ENCODE measurements around the gene DERL2.

The DERL2 gene

DNA sequence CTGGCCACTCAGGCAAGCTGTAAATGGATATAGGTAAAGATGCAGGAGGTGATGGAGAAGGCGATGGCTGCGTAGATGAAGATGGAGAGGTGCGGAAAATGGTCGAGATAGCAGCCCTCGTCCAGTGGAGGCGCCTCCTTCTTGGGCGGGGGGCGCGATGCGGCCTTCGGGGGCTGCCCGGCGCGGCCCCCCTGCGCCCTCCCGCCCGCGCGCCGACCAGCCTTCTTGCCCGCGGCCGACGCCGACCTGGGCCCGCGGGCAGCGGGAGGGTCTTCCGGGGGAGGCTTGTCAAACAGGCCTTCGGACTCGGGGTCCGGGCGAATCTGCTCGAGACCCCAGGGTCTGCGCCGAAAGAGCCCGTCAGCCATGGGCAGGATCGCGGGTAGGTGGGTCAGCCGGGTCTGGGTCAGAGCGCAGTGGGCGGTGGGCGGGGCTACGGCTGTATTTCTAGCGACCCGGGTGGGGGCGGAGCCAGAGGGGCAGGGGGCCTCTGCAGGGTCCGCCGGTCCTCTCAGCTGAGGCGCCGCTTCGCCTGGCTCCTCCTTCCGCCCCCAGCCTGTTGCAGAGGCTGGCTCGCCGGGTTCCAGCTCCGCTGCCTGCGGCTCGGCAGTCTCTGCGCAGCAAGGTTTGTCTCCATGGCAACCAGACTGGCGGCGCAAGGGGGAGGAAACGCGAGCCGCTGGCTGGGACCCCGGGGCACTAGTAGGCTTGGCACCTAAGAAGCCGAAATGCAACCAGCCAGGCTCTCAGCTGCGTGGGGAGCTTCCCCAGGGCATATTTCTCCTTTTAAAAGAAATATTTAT lies 14.8 kb upstream of the DERL2 start:
- peak; percentile 76 for DNase-seq (ENCODE audit: low spot score)

DNA sequence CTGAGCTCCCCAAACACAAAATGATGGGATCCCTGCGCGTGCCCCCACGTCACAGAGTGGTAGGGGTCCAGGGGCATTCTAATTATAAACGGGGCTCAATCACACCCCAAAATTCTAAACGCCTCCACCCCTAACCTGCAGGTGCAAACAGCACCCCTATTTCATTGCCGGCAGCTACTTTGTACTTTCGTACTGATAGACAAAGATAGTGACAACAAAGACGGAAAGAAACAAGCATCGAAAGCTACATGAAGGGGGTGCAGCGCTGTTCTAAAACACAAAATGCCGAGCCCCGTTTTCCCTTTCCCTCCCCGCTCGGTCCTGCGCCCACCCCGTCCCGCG lies 14.2 kb upstream of the DERL2 start:
- DNase-seq (ENCODE audit: low spot score): no peak

DNA sequence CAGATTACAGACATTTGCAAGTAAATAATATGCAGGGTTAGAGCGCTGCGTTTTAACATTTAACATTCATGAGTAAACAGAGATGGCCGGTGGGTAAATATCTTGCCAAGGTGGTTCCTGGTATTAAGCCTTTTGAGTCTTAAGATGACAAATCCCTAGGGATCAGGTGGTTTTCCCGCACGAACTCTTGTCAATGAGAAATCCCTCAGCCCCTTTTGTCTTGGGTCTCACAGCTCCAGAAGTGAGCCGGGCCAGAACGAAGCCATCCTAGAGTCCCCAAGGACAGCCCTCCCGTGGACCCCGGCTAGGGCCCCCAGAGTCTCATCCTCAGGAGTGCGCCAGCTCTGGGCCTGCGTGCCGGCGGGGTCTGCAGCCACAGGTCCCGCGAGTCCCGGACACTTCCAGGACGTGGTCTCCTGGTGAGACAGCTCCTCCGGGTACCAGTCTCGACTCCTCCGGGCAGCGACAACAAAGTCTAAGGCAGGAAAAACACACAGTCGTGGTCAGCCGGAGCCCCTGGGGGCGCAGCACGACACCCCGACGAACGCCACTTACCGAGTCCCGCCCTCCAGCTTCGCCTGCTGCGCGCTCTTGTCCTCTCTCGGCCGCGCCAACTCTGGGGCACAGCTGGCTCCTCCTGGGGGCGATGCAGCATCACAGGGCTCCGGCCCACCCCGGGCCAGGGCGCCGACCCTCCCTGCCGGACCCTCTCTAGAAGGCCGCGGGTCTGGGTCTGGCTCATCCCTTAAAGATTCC lies 13.7 kb upstream of the DERL2 start:
- DNase-seq (ENCODE audit: low spot score): no peak

- DNase-seq (ENCODE audit: low spot score): no peak
These were observed 7.0 kb upstream of the DERL2 start for GRCh38 chr17:5492970-5493369.

- DNase-seq (ENCODE audit: low spot score): no peak
These were observed 2.8 kb upstream of the DERL2 start for GRCh38 chr17:5488752-5489151.

- peak; percentile 99 for DNase-seq (ENCODE audit: low spot score)
These were observed 487 bp upstream of the DERL2 start, which contains the start of gene MIS12 for GRCh38 chr17:5486206-5487124. Gene MIS12 (plus strand): TSS chr17:5486566. CDS start chr17:5488863, 2,297 bp downstream.

DNA sequence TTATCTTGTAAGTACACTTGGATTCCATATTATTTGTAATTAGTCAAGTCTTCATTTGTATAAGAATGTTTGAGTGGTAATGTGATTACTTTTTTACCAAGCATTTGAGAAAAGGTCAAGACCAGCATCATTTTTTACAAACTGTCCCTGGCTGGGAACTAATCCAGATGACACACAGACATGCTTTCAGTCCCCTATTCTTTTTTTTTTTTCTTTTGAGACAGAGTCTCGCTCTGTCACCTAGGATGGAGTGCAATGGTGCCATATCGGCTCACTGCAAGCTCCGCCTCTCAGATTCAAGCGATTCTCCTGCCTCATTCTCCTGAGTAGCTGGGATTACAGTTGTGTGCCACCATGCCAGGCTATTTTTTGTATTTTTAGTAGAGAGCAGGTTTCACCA lies 4.5 kb downstream of the DERL2 start:
- no peak for DNase-seq (ENCODE audit: low spot score)

- DNase-seq (ENCODE audit: low spot score): no peak
These were observed 5.0 kb downstream of the DERL2 start for GRCh38 chr17:5480962-5481361.

DNA sequence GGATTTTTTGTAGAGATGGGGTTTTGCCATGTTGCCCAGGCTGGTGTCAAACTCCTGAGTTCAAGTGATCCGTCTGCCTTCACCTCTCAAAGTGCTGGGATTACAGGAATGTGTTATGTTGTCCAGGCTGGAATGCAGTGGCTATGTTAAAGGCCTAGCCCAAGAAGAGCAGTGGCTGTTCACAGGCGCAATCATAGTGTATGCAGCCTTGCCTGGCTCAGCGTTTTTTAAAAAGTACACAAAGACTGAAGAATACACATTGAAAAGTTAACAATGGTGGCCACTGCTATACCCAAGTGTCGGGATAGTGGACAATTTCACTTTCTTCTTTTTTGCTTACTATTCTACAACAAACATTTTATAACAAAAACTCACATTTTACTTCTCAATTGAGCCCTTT lies 7.0 kb downstream of the DERL2 start:
- DNase-seq (ENCODE audit: low spot score): no peak

GRCh38 chr17:5473906-5474305 lies 12.1 kb downstream of the DERL2 start:
- no peak for DNase-seq (ENCODE audit: low spot score)

- DNase-seq (ENCODE audit: low spot score): no peak
These were observed 13.5 kb downstream of the DERL2 start for GRCh38 chr17:5472511-5472910.

DNA sequence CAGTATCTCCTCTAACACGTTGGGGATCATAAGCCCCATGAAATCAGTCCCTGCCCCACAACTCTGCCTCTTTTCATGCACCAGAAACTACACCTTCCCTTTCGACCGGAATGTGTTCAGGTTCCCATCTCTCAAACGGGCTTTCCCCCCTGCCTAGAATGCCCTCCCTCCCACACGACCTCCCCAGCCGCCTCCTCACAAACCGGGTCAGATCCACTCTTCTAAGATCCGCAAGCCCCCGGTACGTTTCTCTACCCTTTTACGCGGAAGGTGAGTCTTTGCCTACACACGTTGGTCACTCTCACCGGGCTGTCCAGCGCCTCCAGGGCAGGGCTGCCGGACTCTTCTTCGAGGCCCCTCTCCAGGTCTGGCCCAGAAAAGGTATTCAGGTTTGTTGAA lies 17.9 kb downstream of the DERL2 start:
- DNase-seq (ENCODE audit: low spot score): no peak

- DNase-seq (ENCODE audit: low spot score): no peak
These were observed 18.6 kb downstream of the DERL2 start for GRCh38 chr17:5467416-5467815.

GRCh38 chr17:5466295-5466694 lies 19.7 kb downstream of the DERL2 start:
- no peak for DNase-seq (ENCODE audit: low spot score)

- no peak for DNase-seq (ENCODE audit: low spot score)
These were observed 21.1 kb downstream of the DERL2 start for GRCh38 chr17:5464717-5465507.

DNA sequence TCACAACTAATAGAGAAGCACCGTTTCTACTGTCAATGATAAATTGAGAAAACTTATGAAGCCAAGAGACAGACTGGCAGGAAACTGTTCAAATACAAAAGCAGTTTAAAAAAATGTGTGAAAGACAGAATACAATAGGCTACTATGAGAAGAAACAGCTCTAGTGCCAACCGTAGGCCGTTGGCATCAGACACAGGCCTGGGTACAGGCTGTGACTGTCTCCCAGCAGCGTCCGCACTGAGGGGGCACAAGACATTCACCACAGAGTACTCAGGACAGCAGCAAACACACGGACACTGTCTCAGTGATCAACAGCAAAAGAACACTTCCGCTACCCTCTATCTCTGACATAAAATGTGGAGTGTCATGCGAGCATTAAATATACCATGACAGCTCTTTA lies 39.2 kb downstream of the DERL2 start:
- DNase-seq (ENCODE audit: low spot score): no peak

DNA sequence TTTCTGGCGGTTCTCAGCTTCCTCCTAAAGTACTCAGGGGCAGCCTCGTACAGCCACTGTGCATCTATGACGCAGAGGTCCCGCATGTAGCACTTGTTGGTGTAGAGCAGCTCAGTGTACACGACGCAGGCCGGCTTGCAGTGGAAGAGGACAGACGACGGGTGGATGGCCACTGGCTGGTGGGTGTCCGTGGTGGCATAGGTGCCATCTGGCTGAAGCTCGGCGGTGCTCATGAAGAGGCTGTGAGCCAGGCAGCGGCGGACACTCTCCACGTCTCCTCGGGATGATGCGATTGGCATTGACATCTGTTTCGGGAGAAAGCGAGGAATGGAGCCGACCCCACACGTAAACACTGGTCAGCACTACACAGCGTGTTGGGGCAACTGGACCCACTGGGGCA lies 41.8 kb downstream of the DERL2 start:
- no peak for DNase-seq (ENCODE audit: low spot score)

DNA sequence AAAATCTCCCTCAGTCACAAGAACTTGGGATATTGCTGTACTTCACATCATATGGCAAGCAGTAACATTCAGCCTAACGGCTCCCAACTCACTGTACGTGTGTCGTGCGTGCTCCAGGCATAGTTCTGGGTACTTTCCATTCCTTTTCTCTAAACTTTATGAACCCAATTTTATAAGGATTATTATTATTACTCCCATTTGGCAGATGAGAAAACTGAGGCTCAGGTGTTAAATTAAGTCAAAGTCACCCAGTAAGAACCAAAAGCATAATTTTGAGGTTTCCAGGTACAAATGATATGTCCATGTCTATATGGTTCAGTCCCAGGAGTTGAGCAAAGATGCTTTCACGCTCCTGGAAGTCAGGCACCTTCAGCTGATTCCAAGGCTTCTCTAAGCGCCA lies 42.2 kb downstream of the DERL2 start:
- DNase-seq (ENCODE audit: low spot score): no peak

GRCh38 chr17:5439446-5439764 lies 46.6 kb downstream of the DERL2 start:
- DNase-seq (ENCODE audit: low spot score): no peak

GRCh38 chr17:5438716-5439445 lies 47.1 kb downstream of the DERL2 start, which contains the start of gene C1QBP:
Gene C1QBP (minus strand): TSS chr17:5439155. CDS start chr17:5439073, 82 bp downstream.
- peak; percentile 93 for DNase-seq (ENCODE audit: low spot score)

DNA sequence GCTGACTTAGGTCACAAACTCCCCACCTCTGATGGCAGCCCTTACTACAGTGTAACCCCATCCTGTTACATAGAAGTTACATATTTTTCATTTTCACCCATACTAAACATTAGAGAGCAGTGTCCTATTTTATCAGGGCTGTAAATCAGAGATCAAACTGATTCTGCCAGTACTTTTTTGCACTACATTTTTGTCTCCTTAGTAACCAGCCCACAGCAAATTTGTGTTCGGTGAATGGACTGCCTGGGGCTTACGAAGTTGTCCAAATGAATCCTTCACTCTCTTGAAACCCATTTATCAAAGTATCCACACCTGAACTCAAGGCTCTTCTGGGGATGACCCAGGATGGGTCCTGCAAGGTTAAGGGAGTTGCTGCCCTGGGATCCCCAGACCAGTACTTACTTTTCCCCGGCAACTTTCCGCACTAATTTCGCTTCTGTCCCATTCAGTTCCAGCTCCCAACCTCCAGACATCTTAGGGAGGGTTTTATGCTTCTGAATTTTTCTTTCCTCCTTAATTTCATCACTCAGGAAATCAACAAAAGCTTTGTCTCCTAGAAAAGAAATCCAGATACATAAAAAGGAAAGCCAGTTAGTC lies 48.2 kb downstream of the DERL2 start:
- peak; percentile 38 for DNase-seq (ENCODE audit: low spot score)
